ENCODE data around the gene MPZL1. TPM values are rescaled to one million over a fixed set of nuclear protein-coding genes. Genes with fewer than 3 reads are reported as not detected.
A peak's percentile ranks its signal among the peaks of the same experiment; 100 is the strongest.

Gene MPZL1
- total RNA-seq, 2 experiments from 2014 or later: 1.2 to 1.5 TPM

GRCh38 chr1:167676916-167677848, 44.6 kb upstream of the MPZL1 start:
- POLR2A ChIA-PET: no interaction called here
- H3K36me3 Mint-ChIP-seq (ENCODE audit: low read depth): peaks cover 34% of the 10 kb centered on the region
- no peak overlapping the region for H3K4me3 ChIP-seq (ENCODE audit: low read length)
- H3K27ac Mint-ChIP-seq: no peak overlapping the region
- intact Hi-C loops (cut with DNase I, micrococcal nuclease): loop anchor here in 1 of 2 experiments (5.0 kb wide), 1 partner anchor 35 kb away; no protein-coding TSS in a partner anchor
- TF ChIP-seq CTCF (IDR thresholded peaks at IDR 0.05): no peak
- CTCF ChIA-PET: no interaction called here
- H3K27me3 ChIP-seq (ENCODE audit: control insufficient read depth in 1 of 2, insufficient read depth in 2 of 2, low read length in 2 of 2): no peaks in the 10 kb centered on the region
- H3K27me3 Mint-ChIP-seq: no peaks in the 10 kb centered on the region
- peaks cover 55% of the 10 kb centered on the region for H3K4me1 ChIP-seq (ENCODE audit: insufficient read depth, low read length)
- DNase-seq (no peak), ATAC-seq (ENCODE audit: poor library complexity) (no peak)
- H3K9me3 Mint-ChIP-seq: no peaks in the 10 kb centered on the region
- H3K4me1 Mint-ChIP-seq (ENCODE audit: low read depth): peaks cover 26% of the 10 kb centered on the region
- no peak overlapping the region for H3K4me3 Mint-ChIP-seq
- peak overlapping the region in 1 of 2 donors; percentile 2 for H3K27ac ChIP-seq (ENCODE audit: low read depth in 1 of 2, low read length in 2 of 2)
- peaks cover 83% of the 10 kb centered on the region for H3K36me3 ChIP-seq (ENCODE audit: insufficient read depth, low read length)
- H3K9me3 ChIP-seq (ENCODE audit: control insufficient read depth in 1 of 2, insufficient read depth in 1 of 2, low read length in 2 of 2): no peaks in the 10 kb centered on the region

GRCh38 chr1:167678422-167678821, 43.4 kb upstream of the MPZL1 start:
- ChIA-PET CTCF (no interaction called here), POLR2A (interaction anchor here (1.3 kb wide), 1 partner anchor 41 kb away, joined by 3 read pairs; no protein-coding TSS in a partner anchor)
- Histone ChIP-seq H3K4me1 (ENCODE audit: insufficient read depth, low read length) (peaks cover 53% of the 10 kb centered on the region), H3K27me3 (ENCODE audit: control insufficient read depth in 1 of 2, insufficient read depth in 2 of 2, low read length in 2 of 2) (no peaks in the 10 kb centered on the region), H3K9me3 (ENCODE audit: control insufficient read depth in 1 of 2, insufficient read depth in 1 of 2, low read length in 2 of 2) (no peaks in the 10 kb centered on the region), H3K27ac (ENCODE audit: low read depth in 1 of 2, low read length in 2 of 2) (peak overlapping the region in 1 of 2 donors; percentile 15), H3K4me3 (ENCODE audit: low read length) (no peak overlapping the region), H3K36me3 (ENCODE audit: insufficient read depth, low read length) (peaks cover 83% of the 10 kb centered on the region)
- peaks cover 13% of the 10 kb centered on the region for H3K4me1 Mint-ChIP-seq (ENCODE audit: low read depth)
- H3K4me3 Mint-ChIP-seq: no peak overlapping the region
- H3K27me3 Mint-ChIP-seq: no peaks in the 10 kb centered on the region
- TF ChIP-seq CTCF (IDR thresholded peaks at IDR 0.05): no peak
- peaks cover 34% of the 10 kb centered on the region for H3K36me3 Mint-ChIP-seq (ENCODE audit: low read depth)
- ATAC-seq (ENCODE audit: poor library complexity) (no peak), DNase-seq (no peak)
- H3K9me3 Mint-ChIP-seq: no peaks in the 10 kb centered on the region
- intact Hi-C loops (cut with DNase I, micrococcal nuclease): loop anchor here in 1 of 2 experiments (5.0 kb wide), 1 partner anchor 36 kb away; no protein-coding TSS in a partner anchor
- no peak overlapping the region for H3K27ac Mint-ChIP-seq

DNA sequence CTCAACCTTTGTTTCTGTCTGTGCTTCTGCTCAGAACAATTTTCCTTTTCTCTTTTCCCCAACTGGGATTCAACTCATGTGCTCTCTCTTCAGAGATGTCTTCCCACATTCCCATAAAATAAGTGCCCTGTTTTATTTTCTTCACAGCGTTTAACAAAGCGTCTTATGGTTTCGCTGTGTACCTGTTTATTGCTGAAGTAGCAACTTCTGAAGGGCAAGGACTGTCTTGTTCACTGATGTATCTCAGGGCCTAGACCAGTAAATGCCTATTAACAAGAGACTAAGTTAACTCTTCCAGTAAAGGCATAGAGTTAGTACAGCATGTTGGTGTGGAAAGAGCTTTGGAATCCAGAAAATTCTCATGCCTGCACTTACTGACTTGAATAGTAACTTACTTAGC, 42.9 kb upstream of the MPZL1 start:
- Histone ChIP-seq H3K27me3 (ENCODE audit: control insufficient read depth in 1 of 2, insufficient read depth in 2 of 2, low read length in 2 of 2) (no peaks in the 10 kb centered on the region), H3K36me3 (ENCODE audit: insufficient read depth, low read length) (peaks cover 83% of the 10 kb centered on the region), H3K27ac (ENCODE audit: low read depth in 1 of 2, low read length in 2 of 2) (peak overlapping the region in 1 of 2 donors; percentile 15), H3K9me3 (ENCODE audit: control insufficient read depth in 1 of 2, insufficient read depth in 1 of 2, low read length in 2 of 2) (no peaks in the 10 kb centered on the region), H3K4me3 (ENCODE audit: low read length) (no peak overlapping the region), H3K4me1 (ENCODE audit: insufficient read depth, low read length) (peaks cover 50% of the 10 kb centered on the region)
- Mint-ChIP-seq H3K9me3 (no peaks in the 10 kb centered on the region), H3K27ac (no peak overlapping the region), H3K27me3 (no peaks in the 10 kb centered on the region), H3K4me3 (no peak overlapping the region), H3K36me3 (ENCODE audit: low read depth) (peaks cover 34% of the 10 kb centered on the region), H3K4me1 (ENCODE audit: low read depth) (peaks cover 9% of the 10 kb centered on the region)
- TF ChIP-seq CTCF (IDR thresholded peaks at IDR 0.05): no peak
- no peak for DNase-seq
- CTCF ChIA-PET: no interaction called here
- ATAC-seq (ENCODE audit: poor library complexity): no peak
- POLR2A ChIA-PET: interaction anchor here (1.3 kb wide), 1 partner anchor 42 kb away, joined by 3 read pairs; no protein-coding TSS in a partner anchor
- intact Hi-C loops (cut with DNase I, micrococcal nuclease): loop anchor here in 1 of 2 experiments (5.0 kb wide), 1 partner anchor 37 kb away; no protein-coding TSS in a partner anchor
